ENCODE data around the gene APOC3. TPM values are rescaled to one million over a fixed set of nuclear protein-coding genes. Genes with fewer than 3 reads are reported as not detected.

APOC3 gene
- total RNA-seq, 1 donor from 2014 or later: not detected

DNA sequence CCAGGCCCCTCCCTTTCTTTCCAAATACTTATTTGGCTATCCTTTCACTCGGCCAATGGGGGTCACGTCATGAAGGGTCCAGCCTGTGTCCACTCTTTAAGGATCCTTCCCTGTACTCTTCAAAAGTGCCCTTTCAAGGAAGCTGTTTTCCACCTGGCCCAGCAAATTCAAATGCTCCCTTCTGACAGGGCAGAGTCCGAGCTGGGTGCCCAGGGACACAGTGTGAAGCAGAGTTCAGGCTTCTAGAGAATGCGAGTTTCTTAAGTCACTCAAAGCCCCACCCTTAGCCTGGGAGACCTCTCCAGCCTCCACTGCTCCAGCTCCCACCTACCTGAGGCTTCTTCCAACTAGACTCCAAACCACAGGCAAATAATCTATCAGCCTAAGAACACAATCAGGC, 13.2 kb downstream of the APOC3 start:
- DNase-seq: no peak
- Histone ChIP-seq H3K27me3 (ENCODE audit: low read depth) (no peaks in the 10 kb centered on the region), H3K36me3 (peaks cover 47% of the 10 kb centered on the region), H3K9me3 (replicated peaks) (no peaks in the 10 kb centered on the region), H3K27ac (replicated peaks) (no peak overlapping the region), H3K4me3 (no peak overlapping the region), H3K4me1 (peaks cover 25% of the 10 kb centered on the region)
- intact Hi-C loops (cut with micrococcal nuclease): no loop called here
- TF ChIP-seq, protein P1, sequence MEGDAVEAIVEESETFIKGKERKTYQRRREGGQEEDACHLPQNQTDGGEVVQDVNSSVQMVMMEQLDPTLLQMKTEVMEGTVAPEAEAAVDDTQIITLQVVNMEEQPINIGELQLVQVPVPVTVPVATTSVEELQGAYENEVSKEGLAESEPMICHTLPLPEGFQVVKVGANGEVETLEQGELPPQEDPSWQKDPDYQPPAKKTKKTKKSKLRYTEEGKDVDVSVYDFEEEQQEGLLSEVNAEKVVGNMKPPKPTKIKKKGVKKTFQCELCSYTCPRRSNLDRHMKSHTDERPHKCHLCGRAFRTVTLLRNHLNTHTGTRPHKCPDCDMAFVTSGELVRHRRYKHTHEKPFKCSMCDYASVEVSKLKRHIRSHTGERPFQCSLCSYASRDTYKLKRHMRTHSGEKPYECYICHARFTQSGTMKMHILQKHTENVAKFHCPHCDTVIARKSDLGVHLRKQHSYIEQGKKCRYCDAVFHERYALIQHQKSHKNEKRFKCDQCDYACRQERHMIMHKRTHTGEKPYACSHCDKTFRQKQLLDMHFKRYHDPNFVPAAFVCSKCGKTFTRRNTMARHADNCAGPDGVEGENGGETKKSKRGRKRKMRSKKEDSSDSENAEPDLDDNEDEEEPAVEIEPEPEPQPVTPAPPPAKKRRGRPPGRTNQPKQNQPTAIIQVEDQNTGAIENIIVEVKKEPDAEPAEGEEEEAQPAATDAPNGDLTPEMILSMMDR (IDR thresholded peaks at IDR 0.05; ENCODE audit: borderline replicate concordance): no peak

DNA sequence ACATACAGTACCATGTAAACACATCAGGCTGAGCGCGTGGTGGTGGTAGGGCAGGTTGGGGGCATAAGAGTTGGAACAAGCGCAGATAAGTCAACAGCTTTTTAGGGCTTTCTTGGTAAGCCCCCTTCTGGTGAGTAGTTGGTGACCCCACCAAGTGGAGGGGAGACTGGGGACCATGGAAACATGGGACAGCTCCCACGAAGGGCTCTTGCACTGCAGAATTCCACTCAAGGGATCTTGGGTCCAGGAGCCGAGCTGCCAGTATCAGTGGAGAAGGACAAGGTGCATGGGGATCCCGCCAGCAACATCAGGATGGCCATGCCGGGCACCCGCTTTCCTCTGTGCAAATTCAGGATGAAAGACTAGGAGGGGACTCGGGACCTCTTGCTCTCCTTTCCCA, 14.0 kb downstream of the APOC3 start:
- TF ChIP-seq, protein P1 (IDR thresholded peaks at IDR 0.05; ENCODE audit: borderline replicate concordance): no peak
- Histone ChIP-seq H3K27ac (replicated peaks) (no peak overlapping the region), H3K9me3 (replicated peaks) (no peaks in the 10 kb centered on the region), H3K4me1 (peaks cover 20% of the 10 kb centered on the region), H3K4me3 (no peak overlapping the region), H3K27me3 (ENCODE audit: low read depth) (no peaks in the 10 kb centered on the region), H3K36me3 (peaks cover 54% of the 10 kb centered on the region)
- no peak for DNase-seq
- intact Hi-C loops (cut with micrococcal nuclease): no loop called here

- intact Hi-C loops (cut with micrococcal nuclease): no loop called here
- no peaks in the 10 kb centered on the region for H3K9me3 ChIP-seq (replicated peaks)
- no peak overlapping the region for H3K27ac ChIP-seq (replicated peaks)
- H3K36me3 ChIP-seq: peaks cover 64% of the 10 kb centered on the region
- H3K4me3 ChIP-seq: no peak overlapping the region
- peaks cover 20% of the 10 kb centered on the region for H3K4me1 ChIP-seq
- no peak for DNase-seq
- TF ChIP-seq, protein P1 (IDR thresholded peaks at IDR 0.05; ENCODE audit: borderline replicate concordance): no peak
- H3K27me3 ChIP-seq (ENCODE audit: low read depth): no peaks in the 10 kb centered on the region
Observed at GRCh38 chr11:116844722-116845121, 15.0 kb downstream of the APOC3 start.

DNA sequence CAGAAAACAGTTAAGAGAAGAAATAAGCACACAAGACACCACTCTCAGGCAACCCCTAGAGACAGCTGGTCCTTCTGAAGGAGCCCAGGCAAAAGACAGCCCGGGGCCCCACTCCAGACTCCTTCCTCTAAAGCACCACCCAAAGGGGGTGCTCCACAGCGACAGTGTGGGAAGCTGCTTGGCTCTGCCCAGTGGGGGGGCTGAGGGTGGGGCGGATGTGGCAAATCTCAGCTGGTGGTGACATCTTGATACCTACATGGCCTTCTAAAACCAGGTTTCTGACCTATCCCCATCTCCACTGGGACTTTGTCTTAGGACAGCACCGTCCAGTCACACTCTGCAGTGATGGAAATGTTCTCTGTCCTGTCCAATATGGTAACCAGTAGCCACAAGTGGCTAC, 17.9 kb downstream of the APOC3 start:
- DNase-seq: no peak
- Histone ChIP-seq H3K27me3 (ENCODE audit: low read depth) (no peaks in the 10 kb centered on the region), H3K36me3 (peaks cover 64% of the 10 kb centered on the region), H3K27ac (replicated peaks) (no peak overlapping the region), H3K4me1 (peaks cover 27% of the 10 kb centered on the region), H3K4me3 (no peak overlapping the region), H3K9me3 (replicated peaks) (no peaks in the 10 kb centered on the region)
- TF ChIP-seq, protein P1 (IDR thresholded peaks at IDR 0.05; ENCODE audit: borderline replicate concordance): no peak
- intact Hi-C loops (cut with micrococcal nuclease): no loop called here

DNA sequence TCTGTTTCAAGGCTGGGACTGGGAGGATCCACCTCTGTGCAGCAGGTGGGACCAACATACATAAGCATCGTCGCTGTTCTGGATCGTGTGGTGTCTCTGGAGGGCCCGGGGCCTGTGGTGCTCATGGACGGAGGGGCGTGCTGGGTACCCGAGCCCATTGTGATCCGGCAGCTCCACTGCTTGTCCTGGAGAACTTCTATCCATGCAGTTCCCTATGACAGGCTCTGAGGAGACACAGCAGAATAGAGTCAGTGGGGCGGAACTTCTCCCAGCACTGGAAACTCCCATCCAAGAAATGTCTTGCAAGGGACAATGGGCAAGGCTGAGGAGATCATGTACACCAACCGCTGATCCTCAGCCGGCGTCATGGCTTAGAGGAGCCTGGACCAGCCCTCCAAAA, 19.4 kb downstream of the APOC3 start:
- Histone ChIP-seq H3K36me3 (peaks cover 56% of the 10 kb centered on the region), H3K4me1 (peaks cover 33% of the 10 kb centered on the region), H3K4me3 (no peak overlapping the region), H3K27me3 (ENCODE audit: low read depth) (no peaks in the 10 kb centered on the region), H3K9me3 (replicated peaks) (no peaks in the 10 kb centered on the region), H3K27ac (replicated peaks) (no peak overlapping the region)
- intact Hi-C loops (cut with micrococcal nuclease): no loop called here
- DNase-seq: no peak
- TF ChIP-seq, protein P1 (IDR thresholded peaks at IDR 0.05; ENCODE audit: borderline replicate concordance): no peak

GRCh38 chr11:116849486-116849885, 19.8 kb downstream of the APOC3 start:
- H3K9me3 ChIP-seq (replicated peaks): no peaks in the 10 kb centered on the region
- peaks cover 58% of the 10 kb centered on the region for H3K36me3 ChIP-seq
- peaks cover 33% of the 10 kb centered on the region for H3K4me1 ChIP-seq
- no peak overlapping the region for H3K4me3 ChIP-seq
- H3K27ac ChIP-seq (replicated peaks): no peak overlapping the region
- H3K27me3 ChIP-seq (ENCODE audit: low read depth): no peaks in the 10 kb centered on the region
- intact Hi-C loops (cut with micrococcal nuclease): no loop called here
- TF ChIP-seq, protein P1 (IDR thresholded peaks at IDR 0.05; ENCODE audit: borderline replicate concordance): no peak
- DNase-seq: no peak

All from left ventricle myocardium inferior (tissue), 1 donor.